GOT3 (cell line): Measurements from ENCODE around the gene TANC1.

Experiments used
- DNase-seq: peaks from one replicate; lab custom pipeline; 2025; ENCODE audit warnings: mixed read lengths; lab: John Stamatoyannopoulos, UW

TANC1 gene

DNA sequence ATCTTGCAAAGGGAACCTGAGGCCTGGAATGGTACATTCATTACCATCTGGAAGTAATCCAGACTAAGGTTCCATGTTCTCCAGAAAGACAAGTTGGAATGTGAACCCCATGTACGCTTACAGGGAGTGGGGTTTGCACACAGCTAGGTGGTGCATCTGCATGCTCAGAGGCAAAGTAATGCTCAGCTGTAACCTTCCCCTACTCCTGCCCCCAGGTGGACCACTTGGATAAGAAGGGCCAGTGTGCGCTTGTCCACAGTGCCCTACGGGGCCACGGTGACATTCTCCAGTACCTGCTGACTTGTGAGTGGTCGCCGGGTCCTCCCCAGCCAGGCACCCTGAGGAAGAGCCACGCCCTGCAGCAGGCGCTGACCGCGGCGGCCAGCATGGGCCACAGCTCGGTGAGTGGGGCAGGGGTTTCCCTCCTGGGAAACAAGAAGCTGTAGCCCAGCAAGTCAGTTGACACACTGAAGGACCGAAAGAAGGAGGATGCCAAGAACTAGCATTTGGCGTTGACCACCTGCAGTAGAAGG is 228.0 kb downstream of the TANC1 start:
- DNase-seq, result no peak

DNA sequence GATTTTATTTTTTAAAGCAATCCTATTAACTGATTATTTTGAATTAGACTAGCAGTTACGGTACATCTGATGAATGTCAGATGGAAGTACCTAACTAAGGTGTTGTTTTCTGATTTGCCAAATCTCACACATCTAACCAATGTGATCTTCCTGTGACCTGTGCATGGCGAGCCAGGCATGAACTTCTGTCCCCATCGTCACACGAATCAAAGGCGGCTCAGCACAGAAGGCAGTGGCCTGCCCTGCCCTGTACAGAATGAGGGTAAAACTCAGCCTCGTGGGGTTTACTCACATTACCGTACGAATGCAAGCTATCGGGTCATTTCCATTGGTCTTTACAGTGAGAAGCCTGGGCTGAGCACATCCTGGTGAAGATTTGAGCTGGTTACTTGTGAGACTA is 230.8 kb downstream of the TANC1 start:
- DNase-seq, result no peak

DNA sequence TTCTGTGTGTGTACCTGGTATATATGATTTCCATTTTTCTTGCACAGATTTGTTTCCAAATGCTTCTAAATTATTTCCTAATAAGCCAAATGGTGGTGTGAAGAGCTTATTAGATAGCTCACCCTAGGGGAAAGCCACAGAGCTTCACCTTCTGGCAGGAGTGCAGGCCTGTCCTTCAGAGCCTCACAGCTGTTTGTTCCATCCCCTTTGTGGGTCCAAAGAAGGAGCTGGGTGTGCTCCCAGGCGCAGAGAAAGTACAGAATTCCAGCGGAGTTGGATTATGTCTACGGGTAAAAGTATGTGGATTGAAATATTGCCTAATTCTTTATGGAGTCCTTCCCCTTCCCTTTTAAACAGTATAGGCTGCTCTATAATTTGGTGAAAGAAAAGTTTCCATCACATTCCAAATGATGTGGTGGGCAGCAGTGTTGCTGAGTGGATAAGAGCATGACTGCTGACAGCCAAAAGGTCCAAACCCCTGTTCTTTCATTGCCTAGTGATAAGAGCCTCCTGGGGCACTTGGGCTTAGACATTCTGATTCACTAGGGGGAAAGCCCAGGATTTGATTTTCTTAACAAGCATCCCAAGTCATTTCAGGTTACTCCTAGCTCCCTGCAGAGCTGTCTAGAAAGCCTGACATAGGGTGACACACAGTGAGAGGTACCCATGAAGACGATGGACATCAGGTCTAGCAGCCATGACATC is 231.5 kb downstream of the TANC1 start:
- DNase-seq, result no peak

DNA sequence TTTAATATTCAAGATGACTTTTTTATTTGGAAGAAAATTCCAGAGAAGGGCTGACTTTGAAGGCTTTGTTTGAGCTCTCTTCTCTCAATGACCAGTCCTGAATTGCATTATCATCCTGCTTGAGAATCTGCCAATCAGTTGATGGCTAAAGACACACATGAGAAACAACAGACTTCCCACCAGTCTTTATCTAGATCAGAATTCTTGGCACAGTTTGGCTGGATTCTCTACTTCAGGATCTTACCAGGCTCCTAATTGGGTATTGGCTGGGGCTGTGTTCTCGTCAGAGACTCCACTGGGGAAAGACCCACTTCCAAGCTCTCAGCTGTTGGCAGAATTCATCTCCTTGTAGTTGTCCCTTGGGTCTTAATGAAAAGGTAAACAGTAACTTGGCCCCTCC is 232.1 kb downstream of the TANC1 start:
- no peak for DNase-seq

DNA sequence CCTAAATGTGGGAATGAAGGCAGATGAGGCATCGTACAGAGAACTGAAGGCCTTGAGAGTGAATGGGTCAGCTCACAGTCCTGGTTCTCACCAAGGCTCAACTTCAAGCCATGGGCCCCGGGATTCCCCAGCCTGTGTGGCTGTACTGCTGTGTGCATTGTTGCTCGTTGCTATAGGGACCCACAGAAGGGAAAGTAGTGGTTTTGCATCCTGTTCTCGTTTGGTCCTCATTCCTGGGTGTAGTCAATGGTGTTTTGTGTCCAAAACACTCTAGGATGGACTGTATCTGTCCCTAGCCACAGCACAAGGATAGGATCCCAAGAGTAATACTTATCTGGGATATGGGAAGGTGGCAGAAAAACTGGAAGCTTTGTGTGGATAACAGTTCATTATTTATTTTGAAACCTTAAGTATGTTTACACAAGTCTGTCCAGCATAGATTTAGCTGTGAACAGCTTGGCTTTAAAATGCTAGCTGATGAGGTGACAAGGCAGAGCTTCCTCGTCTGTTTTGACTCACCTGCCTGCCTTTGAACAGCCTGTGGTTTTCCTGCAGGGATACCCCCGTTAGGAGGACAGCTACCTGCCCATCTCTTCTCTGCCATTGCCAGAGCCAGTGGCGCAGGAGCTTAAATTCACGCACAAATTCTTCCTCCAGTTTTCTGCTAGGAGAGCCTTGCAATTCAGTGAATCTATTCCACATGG is 233.1 kb downstream of the TANC1 start:
- no peak for DNase-seq

DNA sequence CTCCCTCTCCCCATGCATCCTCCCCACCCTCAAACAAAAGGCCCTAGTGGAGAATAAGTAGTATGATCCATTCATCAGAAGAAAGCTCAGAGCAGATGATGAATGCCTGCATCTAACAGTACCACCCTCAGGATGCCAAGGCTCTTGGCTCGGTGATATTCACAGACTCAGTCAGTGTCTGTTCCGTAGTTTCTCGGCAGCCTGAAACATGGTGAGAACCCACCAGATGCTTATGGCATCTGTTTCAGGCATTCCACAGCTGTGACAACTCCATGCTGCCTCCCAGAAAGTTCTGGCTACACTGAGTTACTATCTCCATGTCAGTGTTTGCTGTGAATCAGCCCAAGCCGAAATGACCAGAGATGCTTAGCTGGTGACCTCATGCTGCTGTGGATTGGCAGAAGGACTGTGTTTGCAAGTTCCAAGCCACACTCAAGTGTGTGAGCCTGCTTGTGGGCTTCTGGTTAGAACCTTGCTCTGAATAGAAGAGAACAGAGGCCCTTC is 234.2 kb downstream of the TANC1 start:
- DNase-seq, result peak; percentile 66

DNA sequence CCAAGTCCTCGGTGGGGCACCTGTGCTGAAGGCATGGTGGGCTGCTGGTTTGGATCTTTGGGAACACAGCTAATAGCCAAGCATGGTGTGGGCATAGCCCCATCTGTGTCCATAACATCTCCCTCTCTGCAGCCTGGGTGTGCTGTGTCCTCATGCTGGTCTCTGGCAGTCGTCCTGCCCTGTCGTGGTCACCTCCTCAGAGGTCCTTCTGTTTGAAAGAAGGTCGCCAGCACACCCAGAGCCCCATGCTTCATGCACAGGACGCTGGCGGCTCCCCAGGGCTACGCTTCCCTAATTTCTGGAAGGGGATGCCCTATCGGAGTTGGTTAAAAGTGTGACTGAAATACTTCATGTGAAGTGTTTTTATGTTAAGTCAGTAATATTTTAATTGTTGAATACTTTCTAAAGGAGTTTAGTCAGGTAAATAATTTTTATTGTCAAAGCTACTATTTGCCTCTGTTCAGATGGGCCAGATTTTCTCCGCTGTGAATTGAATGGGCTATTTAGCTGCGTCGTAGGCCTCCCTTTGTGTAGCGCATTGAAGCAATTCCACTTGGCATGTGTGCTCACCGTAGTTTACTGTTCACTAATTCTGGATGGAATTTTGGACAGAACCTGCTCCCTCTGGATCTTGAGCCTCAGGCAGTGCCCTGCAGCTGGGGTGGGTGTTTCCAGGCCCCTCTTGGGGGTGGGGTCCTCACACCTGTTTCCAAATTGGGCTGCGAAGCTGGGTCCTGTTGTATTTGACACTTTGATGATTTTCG is 236.1 kb downstream of the TANC1 start:
- DNase-seq, result no peak

- no peak for DNase-seq
These were observed 238.4 kb downstream of the TANC1 start for GRCh38 chr2:159206736-159207380.

GRCh38 chr2:159208438-159208837 is 240.0 kb downstream of the TANC1 start:
- no peak for DNase-seq

GRCh38 chr2:159209341-159210306 is 241.2 kb downstream of the TANC1 start:
- DNase-seq, result no peak

GRCh38 chr2:159211447-159212396 is 243.3 kb downstream of the TANC1 start:
- no peak for DNase-seq

DNA sequence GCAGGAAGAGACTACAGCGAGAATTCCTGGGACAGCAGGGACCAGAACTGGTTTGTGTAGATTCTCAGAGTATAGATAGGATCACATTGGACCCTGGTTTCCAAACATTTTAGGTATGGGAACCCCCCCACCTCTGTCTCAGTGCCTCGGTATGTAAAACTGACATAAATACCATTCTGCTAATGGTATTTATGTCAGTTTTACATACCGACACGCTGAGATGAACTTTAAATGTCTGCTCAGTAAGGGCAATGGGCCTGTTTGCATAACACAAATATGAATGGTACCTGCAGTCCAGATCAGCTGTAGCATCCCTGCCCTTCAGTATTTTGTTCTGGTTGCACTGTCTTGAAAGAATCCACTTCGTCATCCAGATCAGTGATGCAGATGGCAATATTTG is 244.9 kb downstream of the TANC1 start:
- no peak for DNase-seq

GRCh38 chr2:159214325-159214865 is 246.0 kb downstream of the TANC1 start:
- no peak for DNase-seq

DNA sequence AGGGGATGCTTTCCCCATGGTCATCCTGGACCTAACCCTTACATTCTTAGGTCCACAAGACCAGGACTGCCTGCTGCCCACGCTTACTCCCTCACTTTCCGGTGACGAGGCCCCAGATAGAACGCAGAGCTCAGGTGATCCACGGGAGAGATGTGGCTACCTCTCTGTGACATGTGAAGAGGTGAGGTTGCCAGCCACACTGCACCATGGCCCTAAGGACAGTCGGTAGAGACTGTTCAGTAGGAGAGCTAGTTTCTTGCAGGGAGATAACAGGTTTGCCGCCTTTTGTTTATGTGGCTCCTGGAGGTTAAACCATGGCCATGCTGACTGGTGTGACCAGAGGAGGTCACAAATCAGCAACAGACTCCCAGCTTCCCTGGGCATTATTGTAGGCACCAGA is 246.7 kb downstream of the TANC1 start:
- DNase-seq, result no peak

DNA sequence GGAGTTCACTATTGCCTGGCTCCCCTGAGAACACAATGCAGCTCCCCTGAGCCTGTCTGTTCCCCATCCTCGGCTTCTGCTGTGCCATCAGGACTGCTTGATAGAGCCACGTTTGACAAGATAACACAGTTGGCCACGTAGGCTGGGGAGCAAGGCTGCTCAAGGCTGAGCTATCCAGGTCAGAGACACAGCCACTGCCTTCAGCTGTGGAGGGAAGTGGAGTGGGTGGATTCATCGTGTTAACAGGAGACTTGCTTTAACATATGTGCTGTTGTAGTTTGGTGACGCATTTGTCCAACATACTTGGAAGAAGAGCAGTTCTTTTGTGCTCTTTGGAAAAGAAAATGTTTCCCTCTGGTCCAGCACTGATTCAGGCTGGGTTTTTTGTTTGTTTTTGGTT is 249.2 kb downstream of the TANC1 start:
- DNase-seq, result no peak

DNA sequence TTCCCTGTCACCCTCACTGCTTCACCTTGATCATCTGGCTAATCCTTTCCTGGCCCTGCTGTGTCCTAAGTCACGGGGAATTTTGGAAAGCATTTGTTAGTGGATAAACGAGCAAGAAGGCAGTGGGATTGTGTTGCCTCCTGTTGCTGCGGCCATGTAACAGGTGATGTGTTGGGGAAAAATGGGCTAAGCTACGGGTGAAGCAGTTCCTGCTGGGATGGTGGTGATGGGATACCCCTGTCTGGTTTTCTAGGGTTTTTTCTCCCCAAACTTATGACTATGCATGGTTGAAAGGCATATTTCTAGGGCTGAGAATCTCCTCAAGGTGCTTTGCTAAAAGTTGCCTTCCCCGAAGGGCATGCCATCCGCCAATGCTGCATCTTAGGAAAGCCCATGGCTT is 249.9 kb downstream of the TANC1 start:
- no peak for DNase-seq

- no peak for DNase-seq
These were observed 251.1 kb downstream of the TANC1 start for GRCh38 chr2:159219394-159219998.

DNA sequence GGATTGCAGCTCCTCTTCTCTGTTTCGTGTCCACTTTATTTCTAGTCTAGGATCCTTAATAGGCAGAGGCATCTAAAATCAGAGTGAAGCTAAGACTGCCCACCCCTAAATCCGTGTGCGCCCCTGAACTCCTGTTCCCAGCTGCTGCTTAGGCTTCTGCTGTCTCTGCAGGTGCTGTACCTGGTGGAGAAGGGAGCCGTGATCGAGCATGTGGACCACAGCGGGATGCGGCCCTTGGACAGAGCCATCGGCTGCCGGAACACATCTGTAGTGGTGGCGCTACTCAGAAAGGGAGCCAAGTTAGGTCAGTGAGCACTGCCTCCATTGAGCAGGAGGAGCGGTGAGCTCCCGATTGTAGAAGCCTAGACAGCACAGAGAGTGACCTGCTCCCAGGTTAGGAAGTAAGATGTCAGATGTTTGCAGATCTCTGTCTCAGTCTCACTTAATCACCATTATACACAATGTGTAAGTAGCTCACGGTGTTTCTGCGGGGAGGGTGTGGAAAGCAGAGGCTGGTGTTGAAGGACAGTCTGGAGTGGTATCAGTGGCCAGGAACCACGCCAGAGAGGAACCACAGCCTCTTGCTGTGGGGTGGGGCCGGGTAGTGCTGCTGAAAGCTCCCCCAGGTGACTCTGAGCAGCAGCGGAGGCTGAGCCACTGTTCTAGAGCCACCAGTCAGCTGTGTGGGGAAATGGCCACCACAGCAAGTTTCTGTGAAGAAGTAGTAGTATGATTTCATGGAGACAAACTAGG is 255.8 kb downstream of the TANC1 start:
- no peak for DNase-seq
